IgD-negative memory B cell (primary cell): ENCODE measurements around the gene OR10H4. TPM values are rescaled to one million over a fixed set of nuclear protein-coding genes. Genes with fewer than 3 reads are reported as not detected.
"Not testable (repeated sequence)": the region's sequence is repeated elsewhere in the genome, so short reads cannot be mapped to it uniquely, and the experiment has no call there.

Source experiments
- H3K27ac Mint-ChIP-seq, 3 donors: one replicate each; pipeline ENCODE4 v1.8.0; 2020 to 2022; ENCODE audit warnings: mild to moderate bottlenecking in 3 of 3, mixed read lengths in 3 of 3, moderate library complexity in 1 of 3
- H3K27me3 Mint-ChIP-seq: one replicate; pipeline ENCODE4 v1.8.0; 2021; ENCODE audit warnings: mixed read lengths
- H3K36me3 Mint-ChIP-seq: one replicate; pipeline ENCODE4 v1.8.0; 2020; ENCODE audit warnings: mild to moderate bottlenecking, mixed read lengths
- H3K4me1 Mint-ChIP-seq, 3 donors: one replicate each; pipeline ENCODE4 v1.8.0; 2020 to 2022; ENCODE audit warnings: mixed read lengths in 3 of 3, mild to moderate bottlenecking in 1 of 3
- H3K4me3 Mint-ChIP-seq, 4 donors: one replicate each; pipeline ENCODE4 v1.8.0; 2020 to 2022; ENCODE audit warnings: mild to moderate bottlenecking in 4 of 4, mixed read lengths in 4 of 4, moderate library complexity in 3 of 4
- H3K9me3 Mint-ChIP-seq, 3 donors: one replicate each; pipeline ENCODE4 v1.8.0; 2020 to 2021; ENCODE audit warnings: mixed read lengths in 3 of 3, mild to moderate bottlenecking in 1 of 3
- polyA plus RNA-seq: library from polyadenylated mRNA; unstranded; fragments of 300-500 nt; fragmentation: Illumina TruSeq; gene quantifications from one replicate; pipeline ENCODE4 v1.2.3, GENCODE V29; 2021

OR10H4 gene
- polyA plus RNA-seq, 1 donor from 2014 or later: not detected

DNA sequence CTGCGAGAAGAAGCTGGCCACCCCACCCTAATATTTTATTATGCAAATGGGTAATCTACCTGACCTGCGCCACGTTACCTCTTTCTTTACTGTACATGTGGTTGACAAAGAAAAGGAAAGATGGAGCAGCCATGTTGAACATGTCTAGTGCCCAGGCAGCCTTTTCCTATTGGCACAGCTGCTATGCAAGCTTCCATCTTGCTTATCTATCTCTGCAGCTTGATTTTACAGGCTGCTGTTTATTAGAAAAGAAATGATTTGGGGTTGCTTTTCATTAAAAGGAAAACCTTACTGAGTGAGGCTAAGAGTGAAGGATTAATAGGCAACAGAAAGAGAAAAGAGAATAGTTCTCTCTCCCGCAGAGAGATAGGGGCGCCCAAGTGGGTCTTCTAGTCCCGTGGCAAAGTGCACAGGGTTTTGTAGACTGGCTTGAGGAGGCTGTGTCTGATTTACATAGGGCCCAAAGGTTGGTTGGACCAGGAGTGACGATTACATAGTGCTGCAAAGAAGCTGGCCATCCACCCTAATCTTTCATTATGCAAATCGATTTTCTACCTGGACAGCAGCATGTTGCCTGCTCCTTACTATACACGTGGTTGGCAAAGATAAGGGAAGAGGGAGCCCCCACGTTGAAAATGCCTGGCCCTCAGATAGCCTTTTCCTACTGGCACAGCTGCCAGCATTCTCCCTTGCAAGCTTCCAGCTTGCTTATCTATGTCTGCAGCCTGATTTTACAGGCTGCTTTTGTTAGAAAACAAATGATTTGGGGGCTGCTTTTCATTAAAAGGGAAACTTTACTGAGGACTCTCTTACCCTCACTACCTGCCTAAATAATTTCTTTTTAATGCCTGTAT lies 28.3 kb downstream of the OR10H4 start:
- H3K4me1 Mint-ChIP-seq: no peaks in the 10 kb centered on the region
- H3K27ac Mint-ChIP-seq: no peak overlapping the region
- H3K4me3 Mint-ChIP-seq: no peak overlapping the region
- H3K27me3 Mint-ChIP-seq: peaks cover 13% of the 10 kb centered on the region
- peaks cover 0 to 3% (median 1%) of the 10 kb centered on the region in 3 donors for H3K9me3 Mint-ChIP-seq
- no peaks in the 10 kb centered on the region for H3K36me3 Mint-ChIP-seq

DNA sequence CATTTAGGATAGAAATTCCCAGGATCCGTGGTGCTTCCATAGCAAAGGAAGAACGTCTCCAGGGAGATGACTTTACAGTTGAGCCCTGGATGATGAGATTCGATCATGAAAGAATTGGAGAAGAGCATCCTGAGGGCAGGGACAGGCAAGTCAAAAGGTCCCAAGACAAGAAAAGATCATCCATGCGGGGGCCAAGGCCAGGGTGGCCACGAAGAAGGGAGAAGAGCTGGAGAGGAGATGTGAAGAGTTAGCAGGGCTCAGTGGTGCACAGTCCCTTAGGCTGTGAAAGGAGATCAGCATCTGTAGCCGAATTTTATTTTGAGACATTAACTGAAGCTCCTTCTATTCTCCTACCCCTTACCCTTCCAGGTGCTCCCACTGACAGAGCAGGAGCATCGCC lies 28.9 kb downstream of the OR10H4 start:
- H3K36me3 Mint-ChIP-seq: no peaks in the 10 kb centered on the region

DNA sequence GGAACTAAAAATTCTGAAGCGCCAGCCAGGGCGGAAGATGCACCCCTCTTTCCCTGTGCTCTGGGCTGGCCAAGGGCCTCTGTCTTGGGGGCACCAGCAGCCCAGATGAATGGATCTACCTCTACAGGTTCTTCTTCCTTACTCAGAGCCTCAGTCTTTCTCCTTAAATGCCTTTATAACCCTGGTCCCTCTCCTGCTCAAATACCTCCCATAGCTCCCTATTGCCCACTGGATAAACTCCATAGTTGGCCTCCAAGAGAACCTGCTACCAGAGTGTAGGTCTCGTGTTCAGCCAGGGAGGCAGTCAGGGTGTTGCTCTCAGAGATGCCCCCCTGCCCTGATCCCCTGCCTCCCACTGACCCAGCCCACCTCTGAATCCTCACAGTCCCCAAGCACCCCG lies 30.5 kb downstream of the OR10H4 start:
- Mint-ChIP-seq H3K9me3 (peaks cover 1 to 8% (median 8%) of the 10 kb centered on the region in 3 donors), H3K27me3 (peaks cover 13% of the 10 kb centered on the region), H3K36me3 (peaks cover 4% of the 10 kb centered on the region), H3K27ac (no peak overlapping the region), H3K4me3 (no peak overlapping the region), H3K4me1 (no peaks in the 10 kb centered on the region)

More for the DNA sequence above, 28.9 kb downstream of the OR10H4 start:
- H3K9me3 Mint-ChIP-seq: peaks cover under 1 to 3% (median 1%) of the 10 kb centered on the region in 3 donors
- peaks cover 13% of the 10 kb centered on the region for H3K27me3 Mint-ChIP-seq
- H3K27ac Mint-ChIP-seq: no peak overlapping the region
- H3K4me3 Mint-ChIP-seq: no peak overlapping the region
- no peaks in the 10 kb centered on the region for H3K4me1 Mint-ChIP-seq

DNA sequence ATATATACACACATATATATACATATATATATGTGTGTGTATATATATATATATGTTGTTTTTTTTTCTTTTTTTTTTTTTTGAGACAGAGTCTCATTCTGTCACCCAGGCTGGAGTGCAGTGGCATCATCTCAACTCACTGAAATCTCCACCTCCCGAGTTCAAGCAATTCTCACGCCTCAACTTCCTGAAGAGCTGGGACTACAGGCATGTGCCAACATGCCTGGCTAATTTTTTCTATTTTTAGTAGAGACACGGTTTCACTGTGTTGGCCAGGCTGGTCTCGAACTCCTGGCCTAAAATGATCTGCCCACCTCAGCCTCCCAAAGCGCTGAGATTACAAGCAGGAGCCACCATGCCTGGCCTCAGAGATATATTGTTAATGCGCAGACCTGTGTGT lies 37.0 kb downstream of the OR10H4 start:
- peaks cover 19% of the 10 kb centered on the region for H3K27me3 Mint-ChIP-seq
- H3K4me1 Mint-ChIP-seq, H3K4me3 Mint-ChIP-seq, H3K36me3 Mint-ChIP-seq, H3K27ac Mint-ChIP-seq: not testable (repeated sequence)
- peaks cover under 1 to 11% (median 11%) of the 10 kb centered on the region in 3 donors for H3K9me3 Mint-ChIP-seq

- Mint-ChIP-seq H3K27ac (no peak overlapping the region), H3K27me3 (peaks cover 27% of the 10 kb centered on the region), H3K9me3 (peaks cover 8 to 17% (median 15%) of the 10 kb centered on the region in 3 donors), H3K4me3 (no peak overlapping the region), H3K4me1 (peaks cover 0 to 2% (median 0%) of the 10 kb centered on the region in 3 donors), H3K36me3 (peaks cover 4% of the 10 kb centered on the region)
Measured at GRCh38 chr19:15986701-15987100, 37.9 kb downstream of the OR10H4 start.

- no peak overlapping the region for H3K4me3 Mint-ChIP-seq
- peaks cover 31% of the 10 kb centered on the region for H3K27me3 Mint-ChIP-seq
- H3K27ac Mint-ChIP-seq: no peak overlapping the region
- H3K36me3 Mint-ChIP-seq: no peaks in the 10 kb centered on the region
- peaks cover 8 to 12% (median 10%) of the 10 kb centered on the region in 3 donors for H3K9me3 Mint-ChIP-seq
- peaks cover 0 to 2% (median 0%) of the 10 kb centered on the region in 3 donors for H3K4me1 Mint-ChIP-seq
Measured at GRCh38 chr19:15989889-15990288, 41.1 kb downstream of the OR10H4 start.

GRCh38 chr19:15991602-15992001 lies 42.8 kb downstream of the OR10H4 start:
- peaks cover 8 to 14% (median 10%) of the 10 kb centered on the region in 3 donors for H3K9me3 Mint-ChIP-seq
- H3K36me3 Mint-ChIP-seq: peaks cover 1% of the 10 kb centered on the region
- no peak overlapping the region for H3K4me3 Mint-ChIP-seq
- no peak overlapping the region for H3K27ac Mint-ChIP-seq
- H3K4me1 Mint-ChIP-seq: peaks cover 0 to 2% (median 0%) of the 10 kb centered on the region in 3 donors
- H3K27me3 Mint-ChIP-seq: peaks cover 30% of the 10 kb centered on the region

DNA sequence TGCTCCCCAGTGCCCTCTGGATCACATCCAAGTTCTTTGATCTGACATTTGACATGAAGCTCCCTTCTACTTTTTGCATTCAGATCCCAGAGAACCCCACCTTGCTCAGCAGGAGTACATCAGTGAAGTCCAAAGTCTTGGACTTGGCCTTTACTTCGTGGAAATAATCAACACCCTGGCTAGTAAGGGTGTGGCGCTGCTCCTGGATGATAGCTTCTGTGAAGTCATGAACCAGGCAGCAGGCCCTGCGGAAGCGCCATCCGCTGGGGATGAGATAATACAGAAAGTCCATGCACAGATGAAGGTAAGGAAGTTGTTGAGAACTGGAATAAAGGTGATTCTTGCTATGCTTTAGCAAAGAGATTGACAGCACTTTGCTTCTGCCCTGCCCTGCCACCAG lies 43.2 kb downstream of the OR10H4 start:
- Mint-ChIP-seq H3K4me1 (peaks cover 0 to 2% (median 0%) of the 10 kb centered on the region in 3 donors), H3K36me3 (peaks cover 1% of the 10 kb centered on the region), H3K27me3 (peaks cover 30% of the 10 kb centered on the region), H3K4me3 (no peak overlapping the region), H3K9me3 (peaks cover 8 to 15% (median 10%) of the 10 kb centered on the region in 3 donors), H3K27ac (no peak overlapping the region)

- H3K4me3 Mint-ChIP-seq: no peak overlapping the region
- H3K36me3 Mint-ChIP-seq: peaks cover 1% of the 10 kb centered on the region
- H3K27ac Mint-ChIP-seq: no peak overlapping the region
- H3K27me3 Mint-ChIP-seq: peaks cover 17% of the 10 kb centered on the region
- peaks cover 6 to 11% (median 8%) of the 10 kb centered on the region in 3 donors for H3K9me3 Mint-ChIP-seq
- no peaks in the 10 kb centered on the region for H3K4me1 Mint-ChIP-seq
Measured at GRCh38 chr19:15995536-15995935, 46.7 kb downstream of the OR10H4 start.

DNA sequence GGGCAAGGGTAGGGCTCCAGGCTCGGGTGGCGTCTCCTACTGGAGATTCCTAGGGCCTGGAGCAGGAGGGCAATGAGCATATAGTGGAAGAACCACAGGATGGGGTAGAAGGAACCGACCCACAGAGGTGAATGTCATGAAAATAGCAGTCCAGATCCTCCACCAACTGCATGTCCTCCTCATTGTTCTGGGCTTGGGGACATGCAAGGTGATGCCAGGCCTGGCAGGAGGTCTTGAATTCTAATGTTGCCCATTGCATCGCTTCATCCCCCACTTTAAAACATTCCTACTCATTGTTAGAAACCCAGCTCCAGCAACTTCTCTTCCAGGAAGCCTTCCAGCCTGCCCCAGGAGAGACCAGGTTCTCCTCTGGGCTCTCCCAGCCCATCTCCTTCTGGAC lies 49.4 kb downstream of the OR10H4 start:
- Mint-ChIP-seq H3K9me3 (peaks cover 0 to 3% (median 0%) of the 10 kb centered on the region in 3 donors), H3K36me3 (peaks cover 1% of the 10 kb centered on the region), H3K4me3 (no peak overlapping the region), H3K27me3 (no peaks in the 10 kb centered on the region), H3K27ac (no peak overlapping the region), H3K4me1 (peaks cover 12 to 19% (median 15%) of the 10 kb centered on the region in 3 donors)

Other genes with a start within 250 kb of the OR10H4 start
- not detected for gene OR10H2, start 221.0 kb upstream of the OR10H4 start, polyA plus RNA-seq
- gene OR10H3, start 211.0 kb upstream of the OR10H4 start, polyA plus RNA-seq: not detected
- gene OR10H5, start 161.3 kb upstream of the OR10H4 start, polyA plus RNA-seq: not detected
- not detected for gene OR10H1, start 133.3 kb upstream of the OR10H4 start, polyA plus RNA-seq
- gene CYP4F2, start 50.9 kb upstream of the OR10H4 start, polyA plus RNA-seq: not detected
- not detected for gene CYP4F11, start 14.5 kb upstream of the OR10H4 start, polyA plus RNA-seq
- gene TPM4, start 127.5 kb downstream of the OR10H4 start, polyA plus RNA-seq: 88.1 TPM
- 132 TPM for gene RAB8A, start 162.9 kb downstream of the OR10H4 start, polyA plus RNA-seq
- gene HSH2D, start 194.7 kb downstream of the OR10H4 start, polyA plus RNA-seq: 122 TPM
- gene CIB3, start 224.5 kb downstream of the OR10H4 start, polyA plus RNA-seq: not detected
- 123 TPM for gene FAM32A, start 236.4 kb downstream of the OR10H4 start, polyA plus RNA-seq
- 130 TPM for gene AP1M1, start 248.9 kb downstream of the OR10H4 start, polyA plus RNA-seq